GM12865 (cell line): ENCODE data around the gene MAG.

Experiments used
- DNase-seq: peaks from one replicate; pipeline ENCODE4 v3.0.0; 2010; ENCODE audit warnings: low read depth
- H3K4me3 ChIP-seq: 2 replicates; pipeline ENCODE4 v1.5.1; 2011; ENCODE audit warnings: mild to moderate bottlenecking, low read depth, low read length, control low read depth
- CTCF ChIP-seq: IDR thresholded peaks from 2 replicates; pipeline ENCODE4 v1.5.1; 2011; ENCODE audit warnings: low read length, control low read depth, low read depth, inconsistent platforms; ENCODE audit not compliant: insufficient read depth; ENCODE audit errors: missing control alignments

The MAG gene

GRCh38 chr19:35314858-35315470, 23.0 kb downstream of the MAG start:
- TF ChIP-seq CTCF: no peak
- no peak overlapping the region for H3K4me3 ChIP-seq
- DNase-seq: no peak

- no peak for DNase-seq
- TF ChIP-seq CTCF: no peak
- no peak overlapping the region for H3K4me3 ChIP-seq
Observed at GRCh38 chr19:35315883-35316282, 23.9 kb downstream of the MAG start.

- H3K4me3 ChIP-seq: no peak overlapping the region
- DNase-seq: no peak
- TF ChIP-seq CTCF: no peak
Observed at GRCh38 chr19:35316560-35316959, 24.6 kb downstream of the MAG start.

GRCh38 chr19:35317464-35318043, 25.6 kb downstream of the MAG start:
- TF ChIP-seq CTCF: no peak
- DNase-seq: no peak
- H3K4me3 ChIP-seq: no peak overlapping the region

- no peak overlapping the region for H3K4me3 ChIP-seq
- no peak for DNase-seq
- TF ChIP-seq CTCF: no peak
Observed at GRCh38 chr19:35318679-35319448, 26.9 kb downstream of the MAG start.

GRCh38 chr19:35320065-35320713, 28.2 kb downstream of the MAG start:
- H3K4me3 ChIP-seq: no peak overlapping the region
- no peak for DNase-seq
- TF ChIP-seq CTCF: no peak
